ENCODE results near the gene KCNK10. TPM values are rescaled to one million over a fixed set of nuclear protein-coding genes. Genes with fewer than 3 reads are reported as not detected.

KCNK10 gene
- total and polyA plus RNA-seq, 11 donors, result 0.07 to 0.31 (median 0.20) TPM; not detected in 7

- Histone ChIP-seq H3K9me3 (peaks cover 0 to 17% (median 0%) of the 10 kb centered on the region in 12 donors), H3K36me3 (no peaks in the 10 kb centered on the region), H3K27ac (no peak overlapping the region), H3K4me1 (no peaks in the 10 kb centered on the region), H3K27me3 (peaks cover 0 to 7% (median 0%) of the 10 kb centered on the region in 9 donors), H3K4me3 (no peak overlapping the region)
- DNase-seq (peak in 1 of 5 donors; percentile 20), ATAC-seq (peak; percentile 67 to 88 (median 76))
- 40 to 61% (median 45%) methylated on average over 3 of the region's 3 CpGs for WGBS, 4 donors
- intact Hi-C loops (cut with DNase I), result loop anchor here (2.0 to 10.0 kb wide), 7 partner anchors 151 to 226 kb away; no protein-coding TSS in a partner anchor
- TF ChIP-seq, protein P1, sequence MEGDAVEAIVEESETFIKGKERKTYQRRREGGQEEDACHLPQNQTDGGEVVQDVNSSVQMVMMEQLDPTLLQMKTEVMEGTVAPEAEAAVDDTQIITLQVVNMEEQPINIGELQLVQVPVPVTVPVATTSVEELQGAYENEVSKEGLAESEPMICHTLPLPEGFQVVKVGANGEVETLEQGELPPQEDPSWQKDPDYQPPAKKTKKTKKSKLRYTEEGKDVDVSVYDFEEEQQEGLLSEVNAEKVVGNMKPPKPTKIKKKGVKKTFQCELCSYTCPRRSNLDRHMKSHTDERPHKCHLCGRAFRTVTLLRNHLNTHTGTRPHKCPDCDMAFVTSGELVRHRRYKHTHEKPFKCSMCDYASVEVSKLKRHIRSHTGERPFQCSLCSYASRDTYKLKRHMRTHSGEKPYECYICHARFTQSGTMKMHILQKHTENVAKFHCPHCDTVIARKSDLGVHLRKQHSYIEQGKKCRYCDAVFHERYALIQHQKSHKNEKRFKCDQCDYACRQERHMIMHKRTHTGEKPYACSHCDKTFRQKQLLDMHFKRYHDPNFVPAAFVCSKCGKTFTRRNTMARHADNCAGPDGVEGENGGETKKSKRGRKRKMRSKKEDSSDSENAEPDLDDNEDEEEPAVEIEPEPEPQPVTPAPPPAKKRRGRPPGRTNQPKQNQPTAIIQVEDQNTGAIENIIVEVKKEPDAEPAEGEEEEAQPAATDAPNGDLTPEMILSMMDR (IDR thresholded peaks at IDR 0.05), result peak; percentile 44 to 69 (median 61)
- no peak for TF ChIP-seq POLR2A (IDR thresholded peaks at IDR 0.05)
Measured at GRCh38 chr14:88168498-88169165, 154.4 kb downstream of the KCNK10 start.

GRCh38 chr14:88168025-88168424 lies 155.0 kb downstream of the KCNK10 start:
- TF ChIP-seq, protein P1 (IDR thresholded peaks at IDR 0.05), result no peak
- TF ChIP-seq POLR2A (IDR thresholded peaks at IDR 0.05), result no peak
- ATAC-seq, result no peak
- Histone ChIP-seq H3K27me3 (peaks cover 0 to 7% (median 0%) of the 10 kb centered on the region in 9 donors), H3K36me3 (no peaks in the 10 kb centered on the region), H3K27ac (no peak overlapping the region), H3K9me3 (peaks cover 0 to 17% (median 0%) of the 10 kb centered on the region in 12 donors), H3K4me3 (no peak overlapping the region), H3K4me1 (no peaks in the 10 kb centered on the region)
- intact Hi-C loops (cut with DNase I), result loop anchor here (2.0 to 10.0 kb wide), 7 partner anchors 151 to 226 kb away; no protein-coding TSS in a partner anchor
- DNase-seq, result no peak
- WGBS, 4 donors, result 79 to 87% (median 85%) methylated on average over 6 to 7 of the region's 7 CpGs

DNA sequence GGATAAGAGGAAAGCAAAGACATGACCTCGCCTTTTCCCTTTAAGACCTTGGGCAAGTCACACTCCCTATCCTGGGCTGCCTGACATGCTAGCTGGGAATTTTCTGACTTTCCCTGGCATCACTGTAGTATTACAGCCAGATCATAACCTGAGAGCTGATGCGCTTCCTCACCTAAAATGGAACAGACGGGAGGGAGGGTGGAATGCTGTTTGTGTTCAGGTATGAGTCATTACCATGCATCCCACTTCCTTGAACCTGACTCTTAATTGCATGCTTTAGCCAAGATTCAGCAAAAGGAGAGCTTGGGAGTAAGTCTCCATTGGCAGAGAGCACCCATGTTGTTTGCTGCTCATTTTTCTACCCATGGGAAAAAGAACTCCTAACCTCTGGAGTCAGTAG lies 156.5 kb downstream of the KCNK10 start:
- no peaks in the 10 kb centered on the region for H3K36me3 ChIP-seq
- H3K9me3 ChIP-seq, result peaks cover 0 to 17% (median 0%) of the 10 kb centered on the region in 12 donors
- ATAC-seq, result no peak
- H3K27me3 ChIP-seq, result peaks cover 0 to 7% (median 0%) of the 10 kb centered on the region in 9 donors
- TF ChIP-seq, protein P1 (IDR thresholded peaks at IDR 0.05), result no peak
- TF ChIP-seq POLR2A (IDR thresholded peaks at IDR 0.05), result no peak
- intact Hi-C loops (cut with DNase I), result loop anchor here in 9 of 10 donors (5.0 to 10.0 kb wide), 5 partner anchors 149 to 224 kb away; no protein-coding TSS in a partner anchor
- H3K4me3 ChIP-seq, result no peak overlapping the region
- H3K27ac ChIP-seq, result no peak overlapping the region
- WGBS, 4 donors, result 71 to 87% (median 84%) methylated on average over 3 of the region's 3 CpGs
- no peak for DNase-seq
- H3K4me1 ChIP-seq, result no peaks in the 10 kb centered on the region

DNA sequence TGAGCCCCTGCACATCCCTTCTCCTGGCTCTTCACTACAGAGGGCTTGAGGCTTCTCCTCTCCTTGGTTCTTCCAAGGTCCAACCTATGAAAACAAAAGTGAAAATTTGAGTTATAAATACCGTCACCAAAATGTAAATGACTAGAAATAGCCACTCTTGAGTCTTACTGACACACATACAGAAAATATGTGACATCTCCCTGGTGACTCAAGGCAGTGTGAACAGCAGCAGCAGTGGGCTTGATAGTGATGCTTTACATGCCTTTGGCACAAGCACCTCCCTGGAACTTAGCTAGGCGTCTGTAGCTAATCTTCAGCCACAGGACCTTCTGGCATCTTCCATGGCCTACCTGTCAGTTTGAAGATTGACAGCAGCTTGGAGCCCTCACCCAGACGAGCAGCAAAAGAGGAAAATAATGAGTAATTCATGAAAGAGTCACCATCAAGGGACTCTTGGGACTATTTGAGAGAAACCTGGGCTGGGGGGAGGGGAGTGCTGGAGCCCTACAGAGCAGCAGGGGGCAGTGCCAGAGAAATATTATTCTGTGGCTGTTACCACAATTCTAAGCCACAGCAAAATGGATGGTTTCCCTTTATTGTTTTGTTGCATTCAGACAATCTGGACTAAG lies 158.0 kb downstream of the KCNK10 start:
- ATAC-seq (no peak), DNase-seq (no peak)
- no peak overlapping the region for H3K4me3 ChIP-seq
- H3K36me3 ChIP-seq, result no peaks in the 10 kb centered on the region
- peaks cover 0 to 9% (median 0%) of the 10 kb centered on the region in 12 donors for H3K9me3 ChIP-seq
- H3K27me3 ChIP-seq, result peaks cover 0 to 13% (median 0%) of the 10 kb centered on the region in 9 donors
- TF ChIP-seq, protein P1 (IDR thresholded peaks at IDR 0.05), result no peak
- no peak for TF ChIP-seq POLR2A (IDR thresholded peaks at IDR 0.05)
- intact Hi-C loops (cut with DNase I), result loop anchor here in 9 of 10 donors (5.0 to 10.0 kb wide), 5 partner anchors 148 to 223 kb away; no protein-coding TSS in a partner anchor
- H3K4me1 ChIP-seq, result no peaks in the 10 kb centered on the region
- no peak overlapping the region for H3K27ac ChIP-seq
- WGBS, 4 donors, result 19 to 28% (median 25%) methylated on average over 3 of the region's 3 CpGs
